Stimulated activated CD4-positive, alpha-beta T cell treated with anti-CD3 and anti-CD28 coated beads, TNF-alpha, amount 100 ng/mL, for 4 hours (primary cell): ENCODE data around the gene ZBTB45.
A peak's percentile ranks its signal among the peaks of the same experiment; 100 is the strongest.
"Not testable (repeated sequence)": the region's sequence is repeated elsewhere in the genome, so short reads cannot be mapped to it uniquely, and the experiment has no call there.

Experiments
- DNase-seq, 3 experiments: peaks; one replicate each; pipeline ENCODE4 v3.0.0-alpha.2; 2020; ENCODE audit warnings: low read depth in 3 of 3

ZBTB45 gene

DNA sequence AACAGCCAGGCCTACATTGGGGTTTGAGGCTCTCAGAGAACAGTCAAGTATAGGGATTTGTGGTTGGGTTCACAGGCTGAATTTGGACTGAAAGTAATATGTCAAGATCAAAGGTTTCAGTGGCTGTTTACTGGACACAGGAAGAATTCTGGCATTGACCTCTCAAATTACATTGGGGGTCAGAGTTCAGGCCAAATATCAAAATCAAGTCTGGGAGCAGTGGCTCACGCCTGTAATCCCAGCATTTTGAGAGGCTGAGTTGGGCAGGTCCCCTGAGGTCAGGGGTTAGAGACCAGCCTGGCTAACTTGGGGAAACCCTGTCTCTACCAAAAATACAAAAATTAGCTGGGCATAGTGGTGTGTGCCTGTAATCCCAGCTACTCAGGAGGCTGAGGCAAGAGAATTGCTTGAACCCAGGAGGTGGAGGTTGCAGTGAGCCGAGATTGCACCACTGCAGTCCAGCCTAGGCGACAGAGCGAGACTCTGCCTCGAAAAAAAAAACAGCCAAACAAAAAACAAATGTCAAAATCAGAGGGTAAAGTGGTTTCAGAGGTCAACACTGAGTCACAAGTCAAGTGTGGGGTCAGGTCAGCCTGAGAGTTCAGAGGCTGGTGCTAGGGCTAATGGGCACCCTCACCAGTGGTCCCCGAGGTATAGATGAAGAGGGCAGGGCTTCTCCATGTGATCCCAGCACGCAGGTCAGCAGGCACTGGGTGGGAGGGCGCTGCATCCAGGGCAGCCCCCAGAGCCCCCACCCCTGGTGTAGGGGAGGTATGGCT is 9.3 kb downstream of the ZBTB45 start:
- no peak for DNase-seq

DNA sequence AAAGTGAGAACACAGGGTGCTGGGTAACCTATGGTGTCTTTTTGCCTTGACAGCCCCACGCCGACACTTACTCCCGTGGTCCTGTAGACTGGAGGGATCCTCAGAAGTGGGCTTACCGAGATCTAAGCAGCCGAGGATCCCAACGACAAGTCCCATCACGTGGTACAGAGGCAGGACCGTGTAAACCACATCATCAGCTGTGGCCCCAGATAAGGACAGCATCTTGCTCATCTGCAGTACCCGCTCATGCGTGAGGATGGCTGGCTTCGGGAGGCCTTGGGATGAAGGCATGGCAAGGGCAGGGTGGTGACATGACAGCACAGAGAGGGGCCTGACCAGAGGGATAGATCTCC is 9.9 kb downstream of the ZBTB45 start:
- DNase-seq, result no peak

DNA sequence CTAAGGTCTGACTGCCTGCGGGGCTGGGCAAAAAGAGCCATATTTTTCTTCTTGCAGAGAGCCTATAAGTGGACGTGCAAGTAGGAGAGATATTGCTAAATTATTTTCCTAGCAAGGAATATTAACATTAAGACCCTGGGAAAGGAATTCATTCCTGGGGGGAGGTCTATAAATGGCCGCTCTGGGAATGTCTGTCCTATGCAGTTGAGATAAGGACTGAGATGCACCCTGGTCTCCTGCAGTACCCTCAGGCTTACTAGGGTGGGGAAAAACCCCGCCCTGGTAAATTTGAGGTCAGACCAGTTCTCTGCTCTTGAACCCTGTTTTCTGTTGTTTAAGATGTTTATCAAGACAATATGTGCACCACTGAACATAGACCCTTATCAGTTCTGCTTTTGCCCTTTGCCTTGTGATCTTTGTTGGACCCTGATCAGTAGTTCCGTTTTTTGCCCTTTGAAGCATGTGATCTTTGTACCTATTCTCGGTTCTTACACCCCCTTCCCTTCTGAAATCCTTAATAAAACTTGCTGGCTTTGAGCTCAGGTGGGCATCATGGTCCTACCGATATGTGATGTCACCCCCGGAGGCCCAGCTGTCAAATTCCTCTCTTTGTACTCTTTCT is 11.9 kb downstream of the ZBTB45 start:
- DNase-seq, result not testable (repeated sequence)

GRCh38 chr19:58500242-58500641 is 19.4 kb downstream of the ZBTB45 start:
- DNase-seq, result no peak

DNA sequence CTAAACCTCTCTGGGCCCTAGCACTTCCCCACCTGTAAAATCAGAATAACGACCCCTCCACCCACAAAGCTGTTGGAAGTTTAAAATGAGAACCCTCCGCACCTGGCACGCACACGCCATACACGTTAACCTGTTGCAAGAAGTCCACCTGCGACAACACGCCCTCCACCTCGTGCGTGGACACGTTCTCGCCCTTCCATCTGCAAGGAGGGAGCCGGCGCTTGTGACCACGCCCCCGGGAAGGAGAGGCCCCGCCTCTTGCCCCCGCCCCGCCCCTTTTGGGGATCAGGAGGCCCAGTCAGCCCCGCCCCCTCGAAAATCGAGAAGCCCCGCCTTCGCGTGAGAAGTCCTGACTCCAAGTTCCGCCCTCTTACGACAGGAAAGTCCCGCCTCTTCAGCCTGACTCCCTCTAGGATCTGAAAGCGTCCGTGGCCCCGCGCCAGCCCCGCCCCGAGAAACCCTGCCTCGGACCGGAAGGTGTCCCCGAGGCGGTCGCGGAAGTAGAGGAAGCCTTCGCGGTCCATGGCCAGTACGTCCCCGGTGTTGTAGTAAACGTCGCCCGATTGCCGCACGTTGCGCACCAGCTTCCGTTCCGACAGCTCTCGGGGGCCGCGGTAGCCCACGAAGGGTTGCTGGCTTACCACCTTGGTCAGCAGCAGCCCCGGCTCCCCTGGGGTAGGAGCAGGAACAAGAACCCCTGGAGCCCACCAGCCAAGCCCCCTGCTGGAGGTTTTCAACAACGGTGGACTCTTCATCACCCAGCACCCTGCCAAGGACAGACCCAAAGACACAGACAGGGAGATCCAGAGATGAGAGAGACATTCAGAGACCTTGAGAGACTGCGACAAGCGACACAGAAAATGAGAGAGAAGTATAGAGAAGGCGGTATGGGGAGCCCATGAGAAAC is 20.3 kb downstream of the ZBTB45 start:
- peak; percentile 93 to 99 (median 93) for DNase-seq

DNA sequence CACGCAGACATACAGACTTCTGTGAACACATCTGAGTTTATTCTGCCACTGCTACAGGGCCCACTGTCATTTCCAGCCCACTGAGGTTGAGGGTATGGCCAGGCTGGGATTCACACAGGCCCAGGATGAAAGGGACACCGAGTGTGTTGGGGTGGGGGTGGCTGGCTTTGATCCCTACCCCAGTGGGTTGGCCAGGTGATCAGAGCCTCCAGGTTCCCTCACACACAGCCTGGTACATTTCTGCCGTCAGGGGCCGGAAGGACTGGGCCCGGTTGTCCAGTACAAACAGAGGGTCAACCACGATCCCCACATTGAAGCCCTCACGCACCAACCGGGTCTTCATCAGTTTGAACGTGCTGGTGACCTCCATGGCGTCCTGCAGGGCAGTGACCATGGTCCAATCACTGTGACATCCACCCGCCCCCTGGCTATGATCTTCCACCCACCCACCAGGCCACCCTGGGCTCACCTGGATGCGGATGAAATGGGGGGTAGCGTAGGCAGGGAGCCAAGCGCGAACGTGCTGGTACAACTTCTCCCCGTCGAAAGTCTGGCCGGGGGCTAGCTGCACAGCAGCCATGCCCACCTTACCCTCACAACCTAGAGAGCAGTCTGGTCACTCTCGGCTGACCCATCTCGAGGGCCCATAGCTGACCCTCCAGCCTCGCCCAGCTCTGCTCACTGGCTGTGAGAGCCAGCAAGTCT is 21.1 kb downstream of the ZBTB45 start:
- DNase-seq, result no peak

DNA sequence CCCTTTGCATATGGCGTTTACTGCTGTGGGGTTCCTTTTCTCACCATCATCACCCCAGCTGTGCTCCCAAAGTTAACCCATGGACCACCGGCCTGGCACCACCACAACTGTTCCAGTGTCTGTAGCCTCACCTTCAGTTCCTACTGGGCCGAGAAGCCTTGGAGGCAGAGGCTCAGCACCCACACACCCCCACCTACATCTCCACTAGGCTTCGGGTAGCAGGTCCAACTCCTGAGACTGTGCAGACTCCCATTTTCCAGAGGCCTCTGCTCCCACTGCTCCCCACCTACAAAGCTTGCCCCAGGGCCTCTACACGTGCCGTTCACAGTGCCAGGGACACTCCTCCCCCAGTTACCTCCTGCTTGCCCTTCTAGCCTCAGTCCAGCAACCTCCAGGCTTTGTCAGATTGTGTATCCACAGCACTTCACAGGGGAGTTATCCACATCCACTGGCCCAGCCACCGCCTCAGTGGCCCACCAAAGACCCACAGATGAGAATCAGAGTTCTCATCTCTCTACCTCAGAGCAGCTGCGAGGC is 21.9 kb downstream of the ZBTB45 start:
- DNase-seq, result no peak

DNA sequence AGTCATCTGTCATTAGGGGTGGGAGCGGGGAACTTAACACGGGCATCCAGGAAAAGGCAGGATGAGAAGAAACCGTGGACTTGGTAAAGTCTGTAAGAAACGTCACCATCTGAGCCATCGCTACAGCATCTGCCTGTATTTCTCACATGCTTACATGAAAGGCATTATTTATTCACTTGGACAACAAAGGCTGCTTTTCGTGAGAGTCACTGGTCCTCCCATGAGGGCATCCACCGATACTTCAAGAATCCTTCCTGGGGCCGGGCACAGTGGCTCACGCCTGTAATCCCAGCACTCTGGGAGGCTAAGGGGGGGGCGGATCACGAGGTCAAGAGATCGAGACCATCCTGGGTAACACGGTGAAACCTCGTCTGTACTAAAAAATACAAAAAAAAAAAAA is 27.3 kb downstream of the ZBTB45 start:
- DNase-seq, result no peak

- no peak for DNase-seq
Observed at GRCh38 chr19:58491393-58491792, 28.2 kb downstream of the ZBTB45 start.

- DNase-seq, result not testable (repeated sequence)
Observed at GRCh38 chr19:58484349-58484748, 35.3 kb downstream of the ZBTB45 start.

- no peak for DNase-seq
Observed at GRCh38 chr19:58483776-58484175, 35.8 kb downstream of the ZBTB45 start.

GRCh38 chr19:58482372-58482771 is 37.2 kb downstream of the ZBTB45 start:
- DNase-seq, result no peak

GRCh38 chr19:58480831-58481230 is 38.8 kb downstream of the ZBTB45 start:
- no peak for DNase-seq

- DNase-seq, result no peak
Observed at GRCh38 chr19:58480481-58480830, 39.2 kb downstream of the ZBTB45 start.

DNA sequence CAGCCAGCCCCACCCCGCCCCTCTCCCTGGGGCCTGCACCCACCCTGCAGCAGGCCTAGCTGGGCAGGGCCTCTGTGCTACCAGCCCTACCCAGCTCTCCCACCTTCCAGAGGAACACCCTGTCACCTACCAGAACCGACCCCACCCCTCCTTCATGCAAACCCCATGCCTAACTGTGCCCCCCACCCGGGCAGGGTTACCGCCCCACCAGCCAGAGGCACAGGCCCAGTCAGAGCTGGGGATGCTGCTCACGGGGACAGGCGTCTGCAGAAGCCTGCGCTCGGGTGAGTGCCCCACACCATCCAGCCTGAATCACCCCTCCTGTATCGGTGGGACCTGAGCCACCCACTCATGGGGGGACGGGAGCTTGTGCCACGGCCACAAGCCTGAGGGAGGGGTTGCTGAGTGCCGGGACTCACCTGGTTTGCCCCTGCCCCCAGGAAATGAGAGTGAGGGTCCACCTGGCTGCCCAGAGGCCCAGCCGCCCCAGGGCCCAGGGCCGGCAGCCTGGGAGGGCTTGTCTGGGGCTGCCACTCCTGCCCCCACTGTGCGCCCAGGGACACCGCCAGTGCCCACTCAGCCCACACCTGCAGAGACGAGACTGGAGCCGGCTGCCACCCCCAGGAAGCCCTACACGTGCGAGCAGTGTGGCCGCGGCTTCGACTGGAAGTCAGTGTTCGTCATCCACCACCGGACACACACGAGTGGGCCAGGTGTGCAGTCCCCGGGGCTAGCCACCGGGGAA is 39.7 kb downstream of the ZBTB45 start:
- DNase-seq, result no peak

GRCh38 chr19:58479303-58479702 is 40.3 kb downstream of the ZBTB45 start:
- no peak for DNase-seq

DNA sequence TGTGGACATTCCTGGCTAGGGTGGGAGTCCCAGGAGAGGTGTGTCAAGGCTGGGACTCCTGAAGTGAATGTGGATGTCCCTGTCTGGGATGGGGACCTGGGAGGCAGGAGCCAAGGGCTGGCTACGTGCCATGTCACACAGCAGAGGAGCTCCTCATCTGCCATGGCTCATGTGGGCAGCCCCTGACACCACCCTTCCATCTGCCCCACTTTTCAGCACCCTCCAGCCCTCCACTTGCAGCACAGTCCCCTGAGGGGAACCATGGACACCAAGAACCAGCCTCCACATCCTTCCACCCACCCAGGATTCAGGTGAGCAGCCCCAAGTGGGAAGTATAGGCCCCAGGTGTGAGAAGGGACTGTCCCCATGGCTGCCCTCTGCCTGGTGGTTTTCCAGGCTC is 41.7 kb downstream of the ZBTB45 start:
- no peak for DNase-seq

GRCh38 chr19:58477130-58477529 is 42.5 kb downstream of the ZBTB45 start:
- DNase-seq, result no peak

GRCh38 chr19:58476498-58477015 is 43.1 kb downstream of the ZBTB45 start:
- no peak for DNase-seq

DNA sequence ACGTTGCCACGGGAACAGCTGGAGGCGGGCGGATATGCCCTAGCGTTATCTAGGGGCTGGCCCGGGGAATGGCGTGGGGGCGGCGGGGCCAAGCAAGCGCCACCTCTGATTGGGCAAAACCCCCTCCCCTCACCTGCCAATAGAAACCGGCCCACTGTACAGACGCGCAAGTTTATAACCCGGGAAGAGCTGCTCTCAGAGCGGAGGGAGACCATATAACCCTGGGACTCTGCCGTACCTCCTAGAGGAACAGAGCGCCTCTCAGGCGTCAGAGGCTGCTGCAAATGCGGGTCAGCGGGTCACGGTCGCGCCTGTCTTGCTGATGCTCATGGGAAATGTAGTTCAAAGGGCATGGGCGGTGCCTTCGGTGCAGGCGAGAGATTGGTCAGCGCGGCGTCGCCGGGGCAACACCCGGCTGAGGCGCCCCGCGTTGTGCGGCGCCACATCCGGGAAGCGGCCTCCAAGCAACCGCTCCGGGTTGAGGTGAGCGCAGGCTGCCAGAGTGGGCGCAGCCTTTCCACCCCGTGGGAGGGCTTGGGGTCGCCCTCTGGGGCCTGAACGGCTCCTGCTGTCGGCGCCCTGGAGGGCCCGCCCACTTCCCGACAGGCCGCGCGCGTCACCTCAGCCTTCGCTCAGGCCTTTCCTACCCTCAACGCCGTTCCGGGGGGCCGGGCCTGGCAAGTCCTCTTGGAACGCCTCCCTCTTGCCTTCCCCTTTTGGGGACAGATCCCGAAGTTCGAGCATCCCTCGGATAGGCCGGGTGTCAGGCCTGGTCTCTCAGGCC is 43.7 kb downstream of the ZBTB45 start, which contains the start of gene ZNF446:
ZNF446 (plus strand) TSS at position 639 of the 784 bp plus-strand sequence. CDS start 867 bp downstream, outside the sequence.
- DNase-seq, result peak; percentile 86 to 91 (median 90)
